NCI-H146 (cell line): ENCODE measurements around the gene HSD11B1L.
A peak's percentile ranks its signal among the peaks of the same experiment; 100 is the strongest.
"Not testable (repeated sequence)": the region's sequence is repeated elsewhere in the genome, so short reads cannot be mapped to it uniquely, and the experiment has no call there.

ENCODE experiments used
- DNase-seq: peaks from one replicate; lab custom pipeline; 2025; lab: John Stamatoyannopoulos, UW

The HSD11B1L gene

GRCh38 chr19:5700455-5701092, 19.7 kb downstream of the HSD11B1L start:
- no peak for DNase-seq

- DNase-seq: not testable (repeated sequence)
Measured at GRCh38 chr19:5702053-5702410, 21.2 kb downstream of the HSD11B1L start.

- no peak for DNase-seq
Measured at GRCh38 chr19:5703819-5704818, 23.3 kb downstream of the HSD11B1L start.

DNA sequence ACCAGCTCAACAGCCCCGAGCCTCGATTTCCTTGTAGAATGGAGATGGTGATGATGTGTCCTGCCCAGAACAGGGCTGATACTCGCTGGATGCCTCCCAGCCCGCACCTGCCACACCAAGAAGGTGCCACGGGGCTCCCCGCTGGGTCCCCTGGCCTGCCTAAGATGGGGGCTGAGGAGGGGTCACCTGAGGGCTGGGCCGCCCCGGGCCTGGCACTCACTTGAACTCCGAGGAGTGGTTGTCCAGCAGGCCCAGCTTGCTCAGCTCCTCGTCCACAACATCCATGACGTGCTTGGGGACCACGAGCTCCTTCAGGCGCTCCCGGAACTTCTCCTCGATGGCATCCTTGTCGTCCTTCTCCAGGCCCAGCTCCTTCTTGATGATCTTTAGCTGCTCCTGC, 24.7 kb downstream of the HSD11B1L start:
- DNase-seq: no peak

- no peak for DNase-seq
Measured at GRCh38 chr19:5706876-5707573, 26.2 kb downstream of the HSD11B1L start.

DNA sequence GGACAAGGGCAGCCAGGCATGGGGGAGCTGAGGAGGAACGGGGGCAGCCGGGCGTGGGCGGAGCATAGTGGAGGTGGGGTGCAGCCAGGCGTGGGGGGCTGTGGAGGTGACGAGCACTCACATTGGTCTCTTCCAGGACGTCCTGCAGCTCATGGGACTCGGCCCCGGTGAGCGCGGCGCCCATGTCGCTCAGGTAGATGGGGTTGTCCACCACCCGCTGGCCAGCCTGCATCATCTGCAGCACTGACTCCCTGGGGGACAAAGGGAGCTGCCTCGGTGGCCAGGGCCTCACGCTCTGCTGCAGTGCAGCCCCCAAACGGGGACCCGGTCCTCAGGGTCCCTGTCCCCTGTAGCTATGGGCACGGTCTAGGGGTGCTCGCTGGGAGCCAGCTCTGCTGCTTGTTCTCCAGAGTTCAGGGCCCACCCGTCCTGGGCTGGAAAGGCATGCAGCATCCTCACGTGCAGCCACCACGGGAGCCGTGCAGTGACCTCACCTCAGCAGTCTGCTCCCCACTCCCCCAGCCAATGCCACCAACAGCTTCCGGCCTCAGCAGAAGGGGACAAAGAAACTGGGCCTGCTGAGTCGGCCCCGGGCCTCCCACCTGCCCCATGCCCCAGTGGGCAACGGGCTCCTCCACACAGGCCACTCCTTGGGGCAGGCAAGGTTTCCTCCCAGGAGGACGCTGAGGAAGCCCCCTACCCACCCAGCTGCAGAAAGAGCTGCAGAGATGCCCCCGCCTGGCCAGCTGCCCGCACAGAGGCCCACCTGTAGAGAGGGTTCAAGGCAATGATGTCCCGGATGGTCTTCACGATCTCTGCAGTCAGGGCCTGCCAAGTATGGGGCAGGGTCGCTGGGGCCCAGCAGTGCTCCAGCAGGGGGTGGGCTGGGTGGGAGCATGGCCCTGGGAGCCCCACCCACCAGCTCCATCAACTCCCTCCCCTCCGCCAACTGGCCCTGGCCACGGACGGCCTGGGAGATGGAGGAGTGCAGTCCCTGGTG, 27.0 kb downstream of the HSD11B1L start:
- no peak for DNase-seq

- no peak for DNase-seq
Measured at GRCh38 chr19:5711025-5711424, 30.2 kb downstream of the HSD11B1L start.

DNA sequence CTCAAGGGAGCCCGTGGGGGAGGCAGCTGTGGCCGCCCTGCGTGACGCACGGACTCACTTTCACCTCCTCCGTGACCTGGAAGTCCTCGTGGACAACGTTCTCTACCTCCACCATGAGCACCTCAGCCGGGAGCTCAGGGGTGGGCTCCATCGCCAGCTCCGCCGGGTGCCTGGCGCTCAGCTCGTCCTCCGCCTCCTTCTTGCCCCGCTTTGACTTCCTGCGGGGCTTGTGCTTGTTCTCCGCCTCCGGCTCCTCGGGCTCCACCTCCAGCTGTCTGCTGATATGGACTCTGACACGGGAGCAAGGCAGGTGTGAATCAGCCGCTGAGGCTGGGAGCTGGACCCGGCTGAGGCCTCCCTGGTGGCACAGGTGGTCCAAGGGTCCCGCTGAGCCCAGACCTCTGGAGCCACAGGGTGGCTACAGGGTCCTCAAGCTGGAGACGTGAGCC, 30.9 kb downstream of the HSD11B1L start:
- DNase-seq: no peak

GRCh38 chr19:5713228-5713627, 32.4 kb downstream of the HSD11B1L start:
- no peak for DNase-seq

- DNase-seq: no peak
Measured at GRCh38 chr19:5714816-5715215, 34.0 kb downstream of the HSD11B1L start.

DNA sequence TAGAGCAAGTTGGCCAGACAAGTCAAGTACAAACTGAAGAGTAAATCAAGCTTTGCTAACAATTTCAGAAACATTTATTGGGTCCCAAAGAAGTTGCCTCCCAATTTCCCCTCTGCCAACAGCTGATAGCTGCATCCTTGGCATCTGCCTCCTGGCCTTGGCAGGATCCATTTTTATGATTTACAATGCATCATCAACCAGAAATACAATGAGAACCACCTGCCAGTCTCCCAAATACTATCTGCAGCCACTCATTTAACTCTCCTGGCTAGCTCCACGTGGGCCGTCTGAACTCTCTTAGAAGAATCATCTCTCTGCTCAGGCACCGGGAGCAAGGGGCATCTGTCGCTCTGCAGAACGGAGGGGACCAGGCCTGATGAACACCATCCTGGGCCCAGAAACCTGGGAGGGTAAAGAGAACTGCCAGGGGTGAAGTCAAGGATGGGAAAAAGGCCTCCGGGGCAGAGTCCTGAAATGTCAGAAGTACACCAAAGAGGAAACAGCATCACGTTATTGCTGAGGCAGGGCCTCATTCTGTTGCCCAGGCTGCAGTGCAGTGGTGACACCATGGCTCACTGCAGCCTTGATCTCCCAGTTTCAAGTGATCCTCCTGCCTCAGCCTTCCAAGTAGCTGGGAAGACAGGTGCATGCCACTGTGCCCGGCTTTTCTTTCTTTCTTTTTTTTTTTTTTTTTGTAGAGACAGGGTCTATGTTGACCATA, 36.5 kb downstream of the HSD11B1L start:
- no peak for DNase-seq

DNA sequence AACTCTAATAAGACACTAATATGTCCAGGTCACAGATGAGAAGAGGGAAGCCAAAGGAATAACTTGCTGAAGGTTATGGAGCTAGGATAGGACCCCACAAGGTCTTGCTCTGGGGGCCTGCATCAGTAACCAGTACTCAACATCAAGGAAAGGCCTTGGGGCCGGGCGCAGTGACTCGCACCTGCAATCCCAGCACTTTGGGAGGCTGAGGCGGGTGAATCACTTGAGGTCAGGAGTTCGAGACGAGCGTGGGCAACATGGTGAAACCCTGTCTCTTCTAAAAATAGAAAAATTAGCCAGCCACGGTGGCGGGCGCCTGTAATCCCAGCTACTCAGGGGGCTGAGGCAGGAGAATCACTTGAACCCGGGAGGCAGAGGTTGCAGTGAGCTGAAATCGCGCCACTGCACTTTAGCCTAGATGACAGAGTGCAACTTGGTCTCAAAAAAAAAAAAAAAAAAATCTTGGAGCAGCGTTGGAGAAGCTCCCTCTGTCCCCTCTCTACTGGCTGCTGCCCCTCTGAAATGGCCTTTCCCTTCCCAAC, 37.3 kb downstream of the HSD11B1L start:
- DNase-seq: no peak

DNA sequence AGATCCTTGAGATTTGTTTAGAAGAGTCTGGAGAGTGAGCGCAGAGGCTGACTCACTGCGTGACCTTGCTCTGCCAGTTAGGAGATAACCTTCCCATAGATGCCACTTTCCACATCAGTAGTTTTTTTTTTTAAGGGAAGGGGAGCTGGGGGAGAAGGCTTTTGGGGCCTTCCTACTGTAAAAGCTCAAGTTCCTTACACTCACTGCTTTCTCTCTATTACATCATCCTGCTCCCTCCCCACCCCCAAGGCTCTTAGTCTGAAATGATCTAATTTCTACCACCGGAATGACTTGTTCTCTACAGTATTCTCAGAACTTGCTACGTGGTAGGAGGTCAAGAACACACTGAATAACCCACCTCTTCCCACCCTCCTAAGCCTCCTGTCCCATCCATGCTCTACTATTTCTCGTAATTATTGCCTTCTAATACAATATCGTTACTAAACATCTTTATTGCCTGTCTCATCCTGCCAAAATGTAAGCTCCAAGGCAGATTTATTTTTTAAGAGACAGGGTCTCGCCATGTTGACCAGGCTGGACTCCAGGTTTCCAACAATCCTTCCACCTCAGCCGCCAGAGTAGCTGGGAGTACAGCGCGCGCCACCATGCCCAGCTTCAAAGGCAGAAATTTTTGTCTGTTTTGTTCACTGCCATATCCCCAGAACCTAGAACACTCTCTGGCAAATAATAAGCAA, 37.9 kb downstream of the HSD11B1L start:
- no peak for DNase-seq

DNA sequence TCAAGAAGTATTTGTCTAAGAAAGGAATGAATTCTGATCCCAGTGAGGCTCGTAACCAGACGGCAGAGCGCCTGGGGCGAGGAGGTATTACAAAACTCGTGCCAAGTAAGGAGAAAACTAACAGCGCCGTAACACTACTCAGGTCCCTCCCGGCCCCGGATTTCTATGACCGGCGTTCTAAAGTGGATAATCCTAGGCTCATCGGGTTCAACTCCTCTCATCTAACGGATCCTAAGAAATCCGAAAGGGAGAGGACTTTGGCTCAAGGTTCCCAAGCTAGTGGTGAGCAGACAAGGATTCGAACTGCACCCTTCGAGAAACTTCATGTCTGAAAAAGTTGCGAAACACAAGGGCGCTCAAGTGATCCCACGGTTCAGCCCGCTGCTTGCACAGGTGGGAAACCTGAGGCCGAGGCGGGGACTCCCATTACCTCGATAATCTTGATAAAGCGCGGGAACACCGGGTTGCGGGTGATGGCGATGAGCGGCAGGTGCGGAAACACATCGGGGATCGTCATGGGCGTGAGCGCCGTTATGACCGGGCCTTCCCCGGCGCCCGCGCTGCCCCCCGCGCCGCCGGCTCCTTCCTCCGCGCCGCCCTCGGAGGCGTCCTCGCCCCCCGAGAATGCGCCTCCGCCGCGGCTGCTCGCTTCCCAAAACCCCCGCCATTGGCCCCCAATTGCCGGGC, 38.6 kb downstream of the HSD11B1L start:
- peak; percentile 10 for DNase-seq

DNA sequence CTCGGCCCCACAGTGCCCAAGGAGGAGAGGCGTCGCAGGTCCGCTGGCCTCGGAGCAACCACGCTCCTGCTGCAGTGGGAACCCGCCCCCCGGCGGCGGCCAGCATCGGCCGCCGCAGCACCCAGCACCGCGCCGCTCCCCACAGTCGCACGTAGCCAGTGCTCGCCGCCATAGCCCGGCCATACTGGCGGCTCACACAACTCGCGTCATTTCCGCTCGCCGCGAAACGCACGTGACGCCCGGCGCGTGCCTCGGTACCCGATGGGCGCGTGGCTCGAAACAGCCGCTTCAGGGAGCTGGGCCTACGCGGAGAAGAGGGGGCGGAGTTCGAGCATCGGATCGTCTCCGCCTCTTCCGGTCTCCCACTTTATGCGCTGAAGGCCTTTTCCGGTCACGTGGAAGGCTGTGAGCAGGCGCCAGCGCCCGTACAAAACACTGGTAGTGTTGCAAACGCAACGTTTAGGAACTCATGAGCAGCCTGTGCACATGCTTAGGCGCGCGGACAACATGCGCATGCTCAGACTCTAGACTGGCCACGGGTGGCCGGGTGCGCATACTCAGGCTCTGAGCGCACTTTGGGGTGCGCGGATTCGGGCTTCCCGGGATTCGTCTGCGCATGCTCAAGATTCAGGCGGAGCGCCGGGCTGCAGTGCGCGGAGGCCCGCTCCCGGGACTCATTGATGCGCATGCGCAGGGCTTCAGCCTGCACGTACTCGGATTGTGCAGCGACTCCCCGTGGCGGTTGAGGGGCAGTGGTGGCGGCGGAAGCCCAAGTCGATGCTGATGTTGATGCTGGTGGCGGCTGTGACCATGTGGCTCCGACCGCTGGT, 39.3 kb downstream of the HSD11B1L start, which contains the start of the genes CATSPERD and LONP1:
CATSPERD (plus strand) TSS at position 677 of the 830 bp plus-strand sequence; CDS start at position 778, 101 bp downstream.
LONP1 (minus strand) TSS at position 186 of the 830 bp plus-strand sequence; CDS start at position 172, 14 bp downstream.
- DNase-seq: peak; percentile 96

GRCh38 chr19:5727453-5728050, 46.7 kb downstream of the HSD11B1L start:
- DNase-seq: no peak

DNA sequence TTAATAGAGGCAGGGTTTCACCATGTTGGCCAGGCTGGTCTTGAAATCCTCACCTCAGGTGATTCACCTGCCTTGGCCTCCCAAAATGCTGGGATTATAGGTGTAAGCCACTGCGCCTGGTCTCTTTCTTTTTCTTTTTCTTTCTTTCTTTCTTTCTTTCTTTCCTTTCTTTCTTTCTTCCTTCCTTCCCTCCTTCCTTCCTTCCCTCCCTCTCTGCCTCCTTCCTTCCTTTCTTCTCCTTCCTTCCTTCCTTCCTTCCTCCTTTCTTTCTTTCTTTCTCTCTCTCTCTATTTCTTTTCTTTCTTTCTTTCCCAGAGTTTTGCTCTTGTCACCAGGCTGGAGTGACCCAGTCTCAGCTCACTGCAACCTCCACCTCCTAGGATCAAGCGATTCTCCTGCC, 52.3 kb downstream of the HSD11B1L start:
- not testable (repeated sequence) for DNase-seq
